GM19025 (cell line): ENCODE measurements around the gene MRPS27.

ENCODE experiments used
- ATAC-seq: cut with Tn5 transposase; IDR thresholded peaks from one replicate; pipeline ENCODE4 v1.9.1; 2021; ENCODE audit warnings: mild to moderate bottlenecking, low read depth, moderate library complexity; ENCODE audit not compliant: unreplicated experiment

Gene MRPS27

GRCh38 chr5:72292411-72292810 lies 27.6 kb downstream of the MRPS27 start:
- no peak for ATAC-seq

- ATAC-seq = no peak
Measured at GRCh38 chr5:72291601-72292000, 28.4 kb downstream of the MRPS27 start.

GRCh38 chr5:72290356-72291133 lies 29.5 kb downstream of the MRPS27 start:
- ATAC-seq = no peak

GRCh38 chr5:72288924-72289323 lies 31.1 kb downstream of the MRPS27 start:
- ATAC-seq = no peak

GRCh38 chr5:72286798-72287197 lies 33.2 kb downstream of the MRPS27 start:
- no peak for ATAC-seq

- no peak for ATAC-seq
Measured at GRCh38 chr5:72285424-72285821, 34.6 kb downstream of the MRPS27 start.

- ATAC-seq = no peak
Measured at GRCh38 chr5:72284559-72285423, 35.2 kb downstream of the MRPS27 start.

GRCh38 chr5:72283358-72283757 lies 36.7 kb downstream of the MRPS27 start:
- ATAC-seq = no peak

- ATAC-seq = no peak
Measured at GRCh38 chr5:72282878-72283277, 37.2 kb downstream of the MRPS27 start.

- no peak for ATAC-seq
Measured at GRCh38 chr5:72281764-72282499, 38.1 kb downstream of the MRPS27 start.

GRCh38 chr5:72281430-72281763 lies 38.6 kb downstream of the MRPS27 start:
- ATAC-seq = no peak

- ATAC-seq = no peak
Measured at GRCh38 chr5:72280581-72281069, 39.4 kb downstream of the MRPS27 start.

GRCh38 chr5:72276219-72276752 lies 43.8 kb downstream of the MRPS27 start:
- no peak for ATAC-seq

GRCh38 chr5:72273547-72273946 lies 46.5 kb downstream of the MRPS27 start:
- ATAC-seq = no peak

GRCh38 chr5:72272398-72272797 lies 47.6 kb downstream of the MRPS27 start:
- ATAC-seq = no peak

GRCh38 chr5:72271702-72272101 lies 48.3 kb downstream of the MRPS27 start:
- no peak for ATAC-seq

- ATAC-seq = no peak
Measured at GRCh38 chr5:72270037-72270436, 50.0 kb downstream of the MRPS27 start.

- no peak for ATAC-seq
Measured at GRCh38 chr5:72269411-72269780, 50.6 kb downstream of the MRPS27 start.

- ATAC-seq = no peak
Measured at GRCh38 chr5:72268753-72269410, 51.2 kb downstream of the MRPS27 start.

GRCh38 chr5:72268260-72268659 lies 51.8 kb downstream of the MRPS27 start:
- no peak for ATAC-seq
